Naive thymus-derived CD4-positive, alpha-beta T cell (primary cell): Measurements from ENCODE around the gene COL9A1. TPM values are rescaled to one million over a fixed set of nuclear protein-coding genes. Genes with fewer than 3 reads are reported as not detected.

ENCODE experiments used
- polyA plus RNA-seq, 2 donors: library from polyadenylated mRNA; unstranded; fragments of 300-500 nt; fragmentation: Illumina TruSeq; gene quantifications; one replicate each; pipeline ENCODE4 v1.2.3, GENCODE V29; 2021
- total RNA-seq, 6 experiments: library from RNA in 5 of 6; stranded (reverse) in 5 of 6; gene quantifications; 1 replicate in 5 of 6; 2 replicates in 1 of 6; pipeline ENCODE4 v1.2.3 and lab custom pipeline; 2021 to 2026

Gene COL9A1
- total and polyA plus RNA-seq, 7 experiments from 2014 or later: not detected

Other genes starting within 250 kb of the COL9A1 start
- 10 to 100 TPM in 3 of 5 experiments, 1 to 10 TPM in 2; 6.8 to 15.4 (median 12.3) TPM for gene FAM135A, start 110.4 kb upstream of the COL9A1 start, total RNA-seq
- gene FAM135A, start 110.4 kb upstream of the COL9A1 start, polyA plus RNA-seq: 1 to 10 TPM; 2.8 to 3.3 TPM